OCI-LY1 (cell line): ENCODE data around the gene EHF.

Source experiments
- H2AFZ ChIP-seq: fragments of 200-600 bp; sonication (generic), shearing (Covaris generic); 2 replicates; pipeline ENCODE4 v1.6.0; 2014; ENCODE audit warnings: antibody characterized with exemption, mild to moderate bottlenecking, low read length
- H3F3A ChIP-seq: fragments of 200-600 bp; sonication (generic), shearing (Covaris generic); 2 replicates; pipeline ENCODE4 v1.6.0; 2014; ENCODE audit warnings: mild to moderate bottlenecking, antibody characterized with exemption, low read length, moderate library complexity; ENCODE audit not compliant: insufficient read depth
- H3K27ac ChIP-seq: fragments of 200-600 bp; sonication (generic); 2 replicates; pipeline ENCODE4 v1.5.1; 2014; ENCODE audit warnings: low read length, mixed run types, mild to moderate bottlenecking, low read depth; ENCODE audit not compliant: poor library complexity, severe bottlenecking
- H3K27me3 ChIP-seq: fragments of 200-600 bp; sonication (generic); 2 replicates; pipeline ENCODE4 v1.6.0; 2014; ENCODE audit warnings: antibody characterized with exemption, mild to moderate bottlenecking, low read length, moderate library complexity; ENCODE audit not compliant: insufficient read depth
- H3K36me3 ChIP-seq: fragments of 200-600 bp; sonication (generic); 2 replicates; pipeline ENCODE4 v1.6.1; 2014; ENCODE audit warnings: mild to moderate bottlenecking, antibody characterized with exemption, low read length, moderate library complexity, mixed read lengths; ENCODE audit not compliant: insufficient read depth
- H3K4me1 ChIP-seq: fragments of 200-600 bp; sonication (generic); 2 replicates; pipeline ENCODE4 v1.5.1; 2014; ENCODE audit warnings: mild to moderate bottlenecking, low read length, moderate library complexity; ENCODE audit not compliant: insufficient read depth, severe bottlenecking
- H3K4me2 ChIP-seq: fragments of 200-600 bp; sonication (generic), shearing (Covaris generic); 2 replicates; pipeline ENCODE4 v1.6.1; 2014; ENCODE audit warnings: low read length
- H3K4me3 ChIP-seq: fragments of 200-600 bp; sonication (generic); 2 replicates; pipeline ENCODE4 v1.5.1; 2014; ENCODE audit warnings: low read length, low read depth, mild to moderate bottlenecking, mixed read lengths; ENCODE audit not compliant: poor library complexity, severe bottlenecking
- H3K79me2 ChIP-seq: fragments of 200-600 bp; shearing (Covaris generic); 2 replicates; pipeline ENCODE4 v1.6.1; 2016; ENCODE audit warnings: mixed run types, low read length, mixed read lengths; ENCODE audit not compliant: insufficient read depth
- H3K9ac ChIP-seq: fragments of 200-600 bp; sonication (generic), shearing (Covaris generic); 2 replicates; pipeline ENCODE4 v1.6.1; 2014; ENCODE audit warnings: mild to moderate bottlenecking, low read length, mixed read lengths
- H3K9me2 ChIP-seq: fragments of 200-600 bp; sonication (generic), shearing (Covaris generic); 2 replicates; pipeline ENCODE4 v1.6.1; 2014; ENCODE audit warnings: low read depth, mild to moderate bottlenecking, low read length, mixed read lengths
- H3K9me3 ChIP-seq: fragments of 200-600 bp; shearing (Covaris generic); 2 replicates; pipeline ENCODE4 v1.6.1; 2014; ENCODE audit warnings: low read length, mixed read lengths
- H4K20me1 ChIP-seq: fragments of 200-600 bp; sonication (generic), shearing (Covaris generic); 2 replicates; pipeline ENCODE4 v1.6.0; 2016; ENCODE audit warnings: mild to moderate bottlenecking, low read length; ENCODE audit not compliant: insufficient read depth
- EZH2 ChIP-seq: fragments of 200-600 bp; sonication (generic), shearing (Covaris generic); IDR thresholded peaks from 2 replicates; pipeline ENCODE4 v1.8.0; 2017; ENCODE audit warnings: borderline replicate concordance, mixed run types, mild to moderate bottlenecking, antibody characterized with exemption, low read length, moderate library complexity, mixed read lengths
- TF ChIP-seq, protein P1 (sequence below): fragments of 200-600 bp; sonication (generic), shearing (Covaris generic); IDR thresholded peaks from 2 replicates; pipeline ENCODE4 v1.5.1; 2017; ENCODE audit warnings: mild to moderate bottlenecking, antibody characterized with exemption, low read length, moderate library complexity, mixed read lengths

Gene EHF

GRCh38 chr11:34603129-34604001 lies 17.5 kb upstream of the EHF start:
- Histone ChIP-seq H3K9me3 (no peaks in the 10 kb centered on the region), H3K9me2 (no peaks in the 10 kb centered on the region), H3K79me2 (no peaks in the 10 kb centered on the region), H3F3A (no peaks in the 10 kb centered on the region), H3K4me2 (no peak overlapping the region), H3K27me3 (no peaks in the 10 kb centered on the region), H2AFZ (no peak overlapping the region), H3K27ac (no peak overlapping the region), H3K36me3 (no peaks in the 10 kb centered on the region), H3K4me3 (no peak overlapping the region), H4K20me1 (no peaks in the 10 kb centered on the region), H3K4me1 (no peaks in the 10 kb centered on the region), H3K9ac (no peak overlapping the region)
- TF ChIP-seq EZH2, result no peak
- TF ChIP-seq, protein P1, sequence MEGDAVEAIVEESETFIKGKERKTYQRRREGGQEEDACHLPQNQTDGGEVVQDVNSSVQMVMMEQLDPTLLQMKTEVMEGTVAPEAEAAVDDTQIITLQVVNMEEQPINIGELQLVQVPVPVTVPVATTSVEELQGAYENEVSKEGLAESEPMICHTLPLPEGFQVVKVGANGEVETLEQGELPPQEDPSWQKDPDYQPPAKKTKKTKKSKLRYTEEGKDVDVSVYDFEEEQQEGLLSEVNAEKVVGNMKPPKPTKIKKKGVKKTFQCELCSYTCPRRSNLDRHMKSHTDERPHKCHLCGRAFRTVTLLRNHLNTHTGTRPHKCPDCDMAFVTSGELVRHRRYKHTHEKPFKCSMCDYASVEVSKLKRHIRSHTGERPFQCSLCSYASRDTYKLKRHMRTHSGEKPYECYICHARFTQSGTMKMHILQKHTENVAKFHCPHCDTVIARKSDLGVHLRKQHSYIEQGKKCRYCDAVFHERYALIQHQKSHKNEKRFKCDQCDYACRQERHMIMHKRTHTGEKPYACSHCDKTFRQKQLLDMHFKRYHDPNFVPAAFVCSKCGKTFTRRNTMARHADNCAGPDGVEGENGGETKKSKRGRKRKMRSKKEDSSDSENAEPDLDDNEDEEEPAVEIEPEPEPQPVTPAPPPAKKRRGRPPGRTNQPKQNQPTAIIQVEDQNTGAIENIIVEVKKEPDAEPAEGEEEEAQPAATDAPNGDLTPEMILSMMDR, result no peak

- Histone ChIP-seq H3K4me2 (no peak overlapping the region), H3K4me3 (no peak overlapping the region)
Measured at GRCh38 chr11:34604145-34604544, 16.7 kb upstream of the EHF start.

GRCh38 chr11:34604911-34605310 lies 16.0 kb upstream of the EHF start:
- Histone ChIP-seq H3K9me2 (no peaks in the 10 kb centered on the region), H3K79me2 (no peaks in the 10 kb centered on the region), H3K9ac (no peak overlapping the region), H3K4me3 (no peak overlapping the region), H3K4me2 (no peak overlapping the region), H4K20me1 (no peaks in the 10 kb centered on the region), H3K27ac (no peak overlapping the region), H3K27me3 (no peaks in the 10 kb centered on the region), H3F3A (no peaks in the 10 kb centered on the region), H2AFZ (no peak overlapping the region), H3K9me3 (no peaks in the 10 kb centered on the region), H3K4me1 (no peaks in the 10 kb centered on the region), H3K36me3 (no peaks in the 10 kb centered on the region)
- no peak for TF ChIP-seq EZH2
- TF ChIP-seq, protein P1, result no peak

More at GRCh38 chr11:34604145-34604544, 16.7 kb upstream of the EHF start:
- Histone ChIP-seq H2AFZ (no peak overlapping the region), H3K36me3 (no peaks in the 10 kb centered on the region), H3K79me2 (no peaks in the 10 kb centered on the region), H3K27ac (no peak overlapping the region), H3F3A (no peaks in the 10 kb centered on the region), H4K20me1 (no peaks in the 10 kb centered on the region), H3K4me1 (no peaks in the 10 kb centered on the region), H3K9ac (no peak overlapping the region), H3K9me3 (no peaks in the 10 kb centered on the region), H3K27me3 (no peaks in the 10 kb centered on the region), H3K9me2 (no peaks in the 10 kb centered on the region)
- TF ChIP-seq, protein P1, result no peak
- TF ChIP-seq EZH2, result no peak
